ENCODE measurements around the gene ZMIZ1.

Gene ZMIZ1

DNA sequence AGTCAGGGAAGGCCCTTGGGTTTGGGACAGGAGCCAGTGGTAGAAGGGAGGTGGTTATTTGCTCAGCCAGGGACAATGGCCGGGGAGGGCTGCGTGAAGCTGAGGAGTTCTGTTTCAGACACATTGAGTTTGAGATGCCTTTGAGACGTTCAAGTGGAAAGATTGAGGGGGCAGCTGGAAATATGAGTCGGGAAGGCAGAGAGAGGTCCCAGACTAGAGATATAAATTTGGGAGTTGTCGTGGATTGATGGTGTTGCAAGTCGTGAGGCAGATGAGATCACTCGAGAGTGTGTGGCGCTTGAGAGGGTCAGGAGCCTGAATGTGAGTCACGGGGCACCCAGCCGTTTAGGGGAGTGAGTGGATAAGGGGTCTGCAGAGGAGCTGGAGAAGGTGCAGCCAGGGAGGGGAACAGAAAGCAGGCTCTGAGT, 73.3 kb downstream of the ZMIZ1 start:
- no peak for DNase-seq

DNA sequence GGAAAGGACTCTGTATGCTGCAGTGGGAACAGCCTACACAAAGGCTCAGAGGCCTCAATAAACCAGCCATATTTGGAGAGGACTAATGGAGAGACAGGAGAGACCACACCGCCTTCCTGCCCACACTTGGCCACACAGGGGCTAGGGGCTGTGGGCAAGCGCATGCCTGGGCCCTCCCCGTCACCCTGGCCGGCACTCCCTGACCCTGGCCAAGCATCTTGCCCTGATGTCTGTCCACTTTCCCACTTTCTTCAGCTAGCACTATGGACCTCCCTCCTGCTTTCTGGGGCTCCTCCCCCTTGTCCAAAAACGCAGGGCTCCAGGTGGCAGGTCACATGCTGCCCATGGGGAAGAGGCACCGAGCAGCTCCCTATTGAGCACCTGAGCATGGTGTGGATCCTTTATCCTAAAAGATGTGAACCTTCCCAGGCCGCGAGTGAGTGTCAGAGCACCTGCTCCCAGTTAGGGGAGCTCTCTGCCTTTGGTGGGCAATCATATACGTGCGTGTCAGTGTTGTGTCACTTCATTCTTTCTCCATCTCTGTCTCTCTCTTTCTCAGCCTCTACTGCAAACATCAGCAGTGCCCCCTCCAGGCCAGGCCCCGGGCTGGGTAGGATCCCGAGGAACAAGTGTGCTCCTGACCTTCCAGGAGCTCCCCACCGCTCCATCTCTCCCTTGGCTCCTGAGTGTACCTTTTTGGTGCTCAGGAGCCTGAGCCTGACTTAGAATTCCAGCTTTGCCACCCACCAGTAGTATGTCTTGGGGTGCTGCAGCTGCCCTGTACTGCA, 74.0 kb downstream of the ZMIZ1 start:
- no peak for DNase-seq

DNA sequence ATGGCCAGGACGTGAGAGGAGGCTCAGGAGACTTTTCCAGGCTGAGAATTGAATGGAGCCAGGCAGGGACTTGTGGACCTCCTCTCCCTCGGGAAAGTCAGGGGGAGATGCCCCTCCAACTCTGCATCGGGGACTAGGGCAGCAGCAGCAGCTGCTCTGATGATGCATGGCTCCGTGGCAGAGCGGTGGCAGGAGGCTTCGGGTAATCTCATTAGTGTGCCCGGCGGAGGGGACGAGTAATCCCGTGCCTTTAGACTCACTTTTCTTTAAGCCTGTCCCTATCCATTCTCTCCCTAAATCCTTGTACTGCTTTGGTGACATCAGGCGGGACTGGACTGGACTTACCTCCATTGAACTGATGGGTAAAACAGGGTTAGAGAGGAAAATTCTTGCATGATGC, 75.1 kb downstream of the ZMIZ1 start:
- no peak for DNase-seq

DNA sequence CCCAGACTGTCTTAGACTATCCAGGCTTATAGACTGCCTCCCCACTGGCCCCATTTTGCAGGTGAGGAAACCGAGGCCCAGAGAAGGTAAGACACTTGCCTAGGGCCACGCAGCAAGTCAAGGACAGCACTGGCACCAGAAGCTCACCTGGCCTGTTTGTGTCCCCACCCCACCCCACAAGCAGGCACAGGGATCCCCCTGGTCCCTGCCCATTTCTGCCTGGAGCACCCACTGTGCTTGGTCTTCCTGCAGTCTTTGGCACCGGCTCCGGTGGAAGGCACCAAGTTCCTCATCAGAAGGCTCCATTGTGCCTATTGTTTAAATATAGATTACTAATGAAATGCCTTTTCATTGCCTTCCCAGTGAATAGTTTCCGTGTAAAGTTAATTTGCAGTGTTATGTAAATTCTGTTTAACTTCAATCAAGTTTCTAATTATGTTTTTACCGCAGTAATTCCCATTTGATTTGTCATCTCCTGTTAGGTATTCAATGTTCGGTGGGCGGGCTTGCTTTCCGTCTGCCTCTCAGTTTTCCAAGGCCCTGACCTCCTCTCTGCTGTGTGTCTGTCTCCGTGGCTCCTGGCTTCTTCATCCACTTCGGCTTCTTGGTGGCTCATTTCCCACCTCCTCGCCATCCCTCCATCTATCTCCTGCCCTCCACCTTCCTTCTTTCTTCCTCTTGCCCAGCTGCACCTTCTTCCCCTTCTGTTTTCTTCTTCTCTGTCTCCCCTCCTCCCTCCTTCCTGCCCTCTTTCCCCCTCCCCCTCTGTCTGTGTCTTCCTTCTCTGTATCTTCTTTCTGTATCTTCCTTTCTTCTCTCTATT, 75.8 kb downstream of the ZMIZ1 start:
- DNase-seq = no peak

DNA sequence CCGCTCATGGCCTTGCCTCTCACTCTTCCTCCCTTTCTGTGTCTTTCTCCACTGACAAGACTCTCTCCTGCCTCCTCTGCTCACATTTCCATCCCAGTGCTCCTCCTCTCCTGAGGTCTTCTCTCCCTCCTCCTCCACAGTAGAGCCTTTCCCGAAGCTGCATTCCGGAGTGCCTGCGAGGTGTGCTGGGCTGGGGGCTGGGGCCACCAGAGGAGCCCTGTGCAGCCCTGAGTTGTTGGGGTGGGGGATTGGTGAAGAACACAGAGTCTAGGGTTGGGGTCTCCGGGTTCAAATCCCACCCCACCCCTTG, 76.4 kb downstream of the ZMIZ1 start:
- DNase-seq = no peak

DNA sequence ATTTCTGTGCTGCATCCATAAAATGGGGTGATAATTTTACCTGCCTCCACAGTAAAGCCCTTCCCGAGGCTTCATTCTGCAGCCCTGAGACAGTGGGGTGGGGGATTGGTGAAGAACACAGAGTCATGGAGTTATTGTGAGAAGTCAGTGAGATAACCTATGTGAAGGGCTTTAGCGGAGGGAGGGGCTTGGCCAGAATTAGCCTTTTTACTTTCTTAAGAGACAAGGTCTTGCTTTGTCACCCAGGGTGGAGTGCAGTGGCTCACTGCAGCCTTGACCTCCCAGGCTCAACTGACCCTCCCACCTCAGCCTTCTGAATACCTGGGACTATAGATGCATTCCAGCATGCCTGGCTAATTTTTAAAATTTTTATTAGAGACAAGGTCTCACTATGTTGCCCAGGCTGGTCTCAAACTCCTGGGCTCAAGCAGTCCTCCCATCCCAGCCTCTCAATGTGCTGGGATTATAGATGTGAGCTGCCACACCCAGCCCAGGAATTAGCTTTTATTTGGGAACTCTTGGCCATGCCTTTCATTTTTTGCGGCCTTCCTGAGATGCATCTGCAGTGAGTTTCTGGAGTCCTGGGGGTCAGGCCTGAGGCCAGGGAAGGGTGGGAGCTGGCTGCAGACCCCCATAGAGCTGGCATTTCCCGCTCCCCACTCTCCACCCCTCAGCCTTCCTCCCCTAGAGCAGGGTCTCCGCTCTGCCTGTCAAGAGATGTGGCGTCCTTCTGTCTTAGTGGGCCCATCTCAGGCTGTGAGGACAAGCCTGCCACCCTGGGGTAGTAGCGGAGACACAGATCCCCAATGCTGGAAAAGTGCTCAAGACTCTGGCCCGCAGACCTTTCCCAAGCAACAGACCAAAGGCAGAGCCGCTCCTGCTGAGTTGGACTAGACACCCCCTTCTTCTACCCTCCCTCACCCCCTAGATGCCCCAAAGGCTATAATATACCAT, 77.0 kb downstream of the ZMIZ1 start:
- no peak for DNase-seq

- DNase-seq = no peak
Observed at GRCh38 chr10:79146611-79147130, 77.9 kb downstream of the ZMIZ1 start.

DNA sequence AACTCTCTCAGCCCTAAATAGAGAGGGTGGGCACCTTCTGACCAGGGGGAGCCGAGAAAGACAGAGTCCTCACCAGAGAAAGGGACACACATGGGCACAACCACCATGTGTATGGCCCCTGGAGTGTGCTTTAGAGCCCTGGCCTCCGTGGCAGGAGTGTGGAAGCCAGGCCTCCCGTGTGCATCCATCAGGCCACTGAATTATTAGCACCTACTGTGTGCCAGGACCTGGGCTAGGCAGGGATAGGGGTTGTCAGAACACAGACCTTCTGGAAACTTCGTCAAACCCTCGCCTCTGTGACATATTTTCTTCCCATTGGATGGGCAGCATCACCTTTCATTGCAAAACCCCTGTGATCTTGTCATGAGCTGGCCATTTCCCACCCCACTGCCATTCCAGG, 78.5 kb downstream of the ZMIZ1 start:
- no peak for DNase-seq

- no peak for DNase-seq
Observed at GRCh38 chr10:79147796-79148451, 79.2 kb downstream of the ZMIZ1 start.

- no peak for DNase-seq
Observed at GRCh38 chr10:79148452-79149344, 79.9 kb downstream of the ZMIZ1 start.

GRCh38 chr10:79149345-79149661, 80.5 kb downstream of the ZMIZ1 start:
- DNase-seq = no peak

GRCh38 chr10:79149662-79150443, 81.1 kb downstream of the ZMIZ1 start:
- peak; percentile 26 for DNase-seq

- DNase-seq = no peak
Observed at GRCh38 chr10:79150444-79150754, 81.6 kb downstream of the ZMIZ1 start.

GRCh38 chr10:79152423-79152817, 83.7 kb downstream of the ZMIZ1 start:
- no peak for DNase-seq

DNA sequence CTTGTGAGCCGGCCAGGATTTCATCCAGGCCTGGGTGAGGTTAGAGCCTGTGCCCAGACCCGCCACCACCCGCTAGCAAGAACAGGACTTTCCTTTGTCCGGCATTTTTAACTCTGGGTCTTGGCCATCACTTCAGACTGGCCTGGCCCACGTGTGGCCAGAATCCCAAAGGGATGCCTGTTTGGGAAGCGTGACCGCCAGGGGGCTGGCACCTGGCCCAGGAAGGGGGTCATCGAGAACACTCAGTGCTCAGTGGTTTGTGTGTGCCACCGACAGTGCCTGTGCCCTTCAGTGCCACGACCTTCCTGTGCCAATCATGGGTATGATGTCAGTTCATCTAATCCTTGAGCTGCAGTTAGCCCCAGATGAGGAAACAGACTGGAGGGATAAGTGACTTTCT, 85.0 kb downstream of the ZMIZ1 start:
- DNase-seq = no peak

- no peak for DNase-seq
Observed at GRCh38 chr10:79155301-79156081, 86.7 kb downstream of the ZMIZ1 start.

DNA sequence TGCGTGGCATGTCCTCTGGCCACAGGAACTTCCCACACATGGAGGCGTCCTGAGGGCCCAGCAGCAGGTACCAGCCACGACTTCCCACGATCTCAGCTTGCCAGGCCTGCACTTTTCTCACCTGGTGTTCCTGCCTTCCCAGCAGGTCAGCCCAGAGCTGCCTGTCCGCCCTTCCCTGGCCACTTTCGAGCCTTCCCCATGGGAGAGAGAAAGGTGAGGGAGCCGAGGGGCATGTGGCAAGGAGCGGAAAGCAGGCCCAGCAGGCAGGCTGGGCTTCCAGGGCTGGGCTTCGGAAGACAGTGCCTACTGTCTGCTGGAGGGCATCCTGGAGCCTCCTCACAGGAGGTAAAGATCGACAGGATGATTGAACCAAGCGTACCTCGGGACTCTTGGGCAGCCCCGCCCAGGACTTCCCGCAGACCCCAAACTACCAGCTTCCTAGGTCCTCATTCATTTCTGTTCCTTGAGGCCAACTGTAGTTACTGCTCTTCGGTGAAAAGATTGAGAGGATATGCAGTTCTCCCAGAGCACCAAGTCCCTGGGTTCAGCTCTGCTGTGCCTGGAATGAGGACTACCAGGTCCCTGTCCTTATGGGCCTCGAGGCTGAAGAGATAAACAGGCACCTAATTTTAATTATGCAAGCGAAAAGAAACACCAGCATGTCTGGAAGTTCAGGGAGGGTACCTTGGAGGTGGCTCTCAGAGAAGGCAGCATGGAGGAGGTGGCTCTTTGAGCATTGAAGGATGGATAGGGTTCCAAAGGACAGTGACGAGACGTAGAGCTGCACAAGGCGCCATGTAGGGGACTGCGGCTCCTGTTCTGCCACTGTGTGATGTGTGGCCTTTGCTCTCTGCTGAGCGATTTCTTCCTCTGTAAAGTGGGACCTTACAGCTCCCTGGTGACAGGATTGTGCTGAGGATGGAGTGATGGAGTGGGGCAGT, 87.8 kb downstream of the ZMIZ1 start:
- no peak for DNase-seq

GRCh38 chr10:79158004-79158340, 89.2 kb downstream of the ZMIZ1 start:
- no peak for DNase-seq

Measured in GF-D8 (cell line).